SK-N-SH (cell line): ENCODE data around the gene SUPT20H. TPM values are rescaled to one million over a fixed set of nuclear protein-coding genes. Genes with fewer than 3 reads are reported as not detected.

Experiments
- CTCF ChIA-PET: fragments of 300-600, 350-600 bp; formaldehyde crosslinking; extraction: SDS; loops from one replicate; lab custom pipeline; 2021; lab: Yijun Ruan, JAX
- POLR2A ChIA-PET: fragments of 350-600 bp; sonication (Branson Sonifier 250); formaldehyde crosslinking; extraction: SDS; loops from one replicate; lab custom pipeline; 2020; ENCODE audit warnings: antibody characterized with exemption, inconsistent platforms; lab: Yijun Ruan, JAX
- DNase-seq: peaks from one replicate; pipeline ENCODE4 v3.0.0; 2012
- H2AFZ ChIP-seq: fragments of 200-600 bp; sonication (generic); 2 replicates; pipeline ENCODE4 v1.8.1; 2016; ENCODE audit warnings: antibody characterized with exemption, mild to moderate bottlenecking, low read depth
- H3F3A ChIP-seq: fragments of 200-600 bp; sonication (generic); replicated peaks from 2 replicates; pipeline ENCODE3; 2016; ENCODE audit warnings: antibody characterized with exemption, mild to moderate bottlenecking; ENCODE audit not compliant: insufficient read depth
- H3K27ac ChIP-seq, 2 experiments: fragments of 200-500 bp in 1 of 2; fragments of 200-600 bp in 1 of 2; sonication (Bioruptor generic) in 1 of 2; sonication (generic), shearing (Covaris generic) in 1 of 2; 2 replicates each; pipeline versions ENCODE4 v1.5.1 to v1.6.1; 2014 to 2016; ENCODE audit warnings: low read depth in 2 of 2, inconsistent platforms in 1 of 2, low read length in 1 of 2, mild to moderate bottlenecking in 1 of 2, mixed read lengths in 1 of 2
- H3K27me3 ChIP-seq: fragments of 200-600 bp; sonication (generic), shearing (Covaris generic); 2 replicates; pipeline ENCODE4 v1.6.1; 2016; ENCODE audit warnings: mixed run types; ENCODE audit not compliant: insufficient read depth
- H3K36me3 ChIP-seq, 2 experiments: fragments of 200-500 bp in 1 of 2; fragments of 200-600 bp in 1 of 2; sonication (Bioruptor generic) in 1 of 2; sonication (generic) in 1 of 2; replicated peaks in 1 of 2; 2 replicates each; pipeline versions ENCODE3 to v1.5.1; 2014 to 2016; ENCODE audit warnings: low read length in 1 of 2, mild to moderate bottlenecking in 1 of 2; ENCODE audit not compliant: insufficient read depth in 2 of 2, control insufficient read depth in 1 of 2
- H3K4me1 ChIP-seq, 2 experiments: fragments of 200-500 bp in 1 of 2; fragments of 200-600 bp in 1 of 2; sonication (Bioruptor generic) in 1 of 2; sonication (generic), shearing (Covaris generic) in 1 of 2; 2 replicates each; pipeline versions ENCODE4 v1.5.1 to v1.6.1; 2014 to 2016; ENCODE audit warnings: low read depth in 1 of 2, low read length in 1 of 2, mixed run types in 1 of 2; ENCODE audit not compliant: insufficient read depth in 2 of 2, control insufficient read depth in 1 of 2
- H3K4me2 ChIP-seq: fragments of 200-600 bp; sonication (generic), shearing (Covaris generic); 2 replicates; pipeline ENCODE4 v1.6.1; 2017; ENCODE audit warnings: mixed run types
- H3K4me3 ChIP-seq, 2 experiments: fragments of 200-500 bp in 1 of 2; fragments of 200-600 bp in 1 of 2; sonication (Bioruptor generic) in 1 of 2; sonication (generic), shearing (Covaris generic) in 1 of 2; 2 replicates each; pipeline versions ENCODE4 v1.5.1 to v1.8.1; 2014 to 2016; ENCODE audit warnings: low read depth in 2 of 2, inconsistent platforms in 1 of 2, low read length in 1 of 2, mild to moderate bottlenecking in 1 of 2, mixed read lengths in 1 of 2, moderate library complexity in 1 of 2
- H3K79me2 ChIP-seq: fragments of 200-600 bp; sonication (generic); 2 replicates; pipeline ENCODE4 v1.8.1; 2017; ENCODE audit warnings: mild to moderate bottlenecking; ENCODE audit not compliant: insufficient read depth
- H3K9ac ChIP-seq: fragments of 200-600 bp; sonication (generic); 2 replicates; pipeline ENCODE4 v1.6.1; 2017; ENCODE audit warnings: mixed run types
- H3K9me2 ChIP-seq: fragments of 200-600 bp; sonication (generic); 2 replicates; pipeline ENCODE4 v1.6.1; 2017; ENCODE audit warnings: mixed run types
- H3K9me3 ChIP-seq: fragments of 200-600 bp; sonication (generic); 2 replicates; pipeline ENCODE4 v1.6.1; 2017; ENCODE audit warnings: mixed run types, mild to moderate bottlenecking, moderate library complexity
- H4K20me1 ChIP-seq: fragments of 200-600 bp; sonication (generic); 2 replicates; pipeline ENCODE4 v1.6.1; 2017; ENCODE audit warnings: mild to moderate bottlenecking, mixed run types; ENCODE audit not compliant: insufficient read depth
- ELF1 ChIP-seq: IDR thresholded peaks from 2 replicates; pipeline ENCODE4 v1.4.0; 2012
- EZH2phosphoT487 ChIP-seq: fragments of 200-600 bp; sonication (generic); IDR thresholded peaks from 2 replicates; pipeline ENCODE4 v1.6.1; 2017; ENCODE audit warnings: low read depth, mixed run types, mild to moderate bottlenecking, antibody characterized with exemption, moderate library complexity, borderline replicate concordance
- FOSL2 ChIP-seq: IDR thresholded peaks from 2 replicates; pipeline ENCODE4 v1.4.0; 2012; ENCODE audit warnings: low read depth, mild to moderate bottlenecking, moderate library complexity, borderline replicate concordance
- FOXJ3 ChIP-seq: sonication (generic); formaldehyde crosslinking; IDR thresholded peaks from 2 replicates; pipeline ENCODE4 v1.5.1; 2020; ENCODE audit warnings: mild to moderate bottlenecking, missing genetic modification reagents
- FOXM1 ChIP-seq: IDR thresholded peaks from 2 replicates; pipeline ENCODE4 v1.4.0; 2012; ENCODE audit warnings: low read depth, mild to moderate bottlenecking
- GABPA ChIP-seq: IDR thresholded peaks from 2 replicates; pipeline ENCODE4 v1.4.0; 2012; ENCODE audit warnings: low read depth, mild to moderate bottlenecking
- GATA2 ChIP-seq: sonication (generic); formaldehyde crosslinking; IDR thresholded peaks from 2 replicates; pipeline ENCODE4 v1.5.0; 2020; ENCODE audit warnings: mild to moderate bottlenecking, missing genetic modification reagents
- JUND ChIP-seq: IDR thresholded peaks from 2 replicates; pipeline ENCODE4 v1.4.0; 2012
- MEF2A ChIP-seq: IDR thresholded peaks from 2 replicates; pipeline ENCODE4 v1.4.0; 2012; ENCODE audit warnings: low read depth, borderline replicate concordance
- MXI1 ChIP-seq: IDR thresholded peaks from 2 replicates; pipeline ENCODE4 v1.6.1; 2012; ENCODE audit warnings: mild to moderate bottlenecking, low read depth, low read length, improper control_type of control experiment
- NFIC ChIP-seq: IDR thresholded peaks from 2 replicates; pipeline ENCODE4 v1.4.0; 2012; ENCODE audit warnings: borderline replicate concordance
- NRF1 ChIP-seq: IDR thresholded peaks from 2 replicates; pipeline ENCODE4 v1.6.1; 2012; ENCODE audit warnings: low read depth, mild to moderate bottlenecking, low read length
- POLR2AphosphoS5 ChIP-seq: IDR thresholded peaks from 2 replicates; pipeline ENCODE4 v1.6.1; 2012; ENCODE audit warnings: low read depth, low read length
- RCOR1 ChIP-seq: fragments of 150-350 bp; IDR thresholded peaks from 2 replicates; pipeline ENCODE4 v1.6.1; 2017; ENCODE audit warnings: antibody characterized with exemption, low read length
- REST ChIP-seq: IDR thresholded peaks from 2 replicates; pipeline ENCODE4 v1.6.1; 2012; ENCODE audit warnings: mild to moderate bottlenecking, low read depth, low read length, moderate library complexity
- RFX5 ChIP-seq: IDR thresholded peaks from 2 replicates; pipeline ENCODE4 v1.6.1; 2012; ENCODE audit warnings: mild to moderate bottlenecking, improper control_type of control experiment, low read length
- RXRA ChIP-seq: IDR thresholded peaks from 2 replicates; pipeline ENCODE4 v1.4.0; 2012; ENCODE audit warnings: low read depth, mild to moderate bottlenecking, borderline replicate concordance
- SIN3A ChIP-seq: IDR thresholded peaks from 2 replicates; pipeline ENCODE4 v1.6.1; 2012; ENCODE audit warnings: low read depth, mild to moderate bottlenecking, low read length, moderate library complexity, borderline replicate concordance
- SMC3 ChIP-seq: IDR thresholded peaks from 2 replicates; pipeline ENCODE4 v1.6.1; 2012; ENCODE audit warnings: low read depth, low read length, improper control_type of control experiment
- TCF12 ChIP-seq: IDR thresholded peaks from 2 replicates; pipeline ENCODE4 v1.4.0; 2012
- TEAD4 ChIP-seq: IDR thresholded peaks from 2 replicates; pipeline ENCODE4 v1.4.0; 2012; ENCODE audit warnings: mild to moderate bottlenecking, borderline replicate concordance; ENCODE audit not compliant: insufficient read depth
- USF1 ChIP-seq: IDR thresholded peaks from 2 replicates; pipeline ENCODE4 v1.4.0; 2012; ENCODE audit warnings: low read depth, borderline replicate concordance
- YY1 ChIP-seq: IDR thresholded peaks from 2 replicates; pipeline ENCODE4 v1.4.0; 2012; ENCODE audit warnings: low read depth, mild to moderate bottlenecking
- WGBS: methylation state at CpG from one replicate; pipeline ENCODE4 v1.1.6; 2017; ENCODE audit warnings: low lambda C conversion rate; 5-methylcytosine and 5-hydroxymethylcytosine counted together
- polyA plus RNA-seq, 3 experiments: library from polyadenylated mRNA; depleted of rRNA; stranded (reverse); fragments of >200 nt; gene quantifications; 2 replicates each; pipeline ENCODE4 v1.2.3, GENCODE V29; 2012
- TF ChIP-seq, protein P1 (sequence below): IDR thresholded peaks from 2 replicates; pipeline ENCODE4; 2012

The SUPT20H gene
- polyA plus RNA-seq, 1 of the 3 experiments (the other 2 are of a cell fraction) = 39.4 TPM

DNA sequence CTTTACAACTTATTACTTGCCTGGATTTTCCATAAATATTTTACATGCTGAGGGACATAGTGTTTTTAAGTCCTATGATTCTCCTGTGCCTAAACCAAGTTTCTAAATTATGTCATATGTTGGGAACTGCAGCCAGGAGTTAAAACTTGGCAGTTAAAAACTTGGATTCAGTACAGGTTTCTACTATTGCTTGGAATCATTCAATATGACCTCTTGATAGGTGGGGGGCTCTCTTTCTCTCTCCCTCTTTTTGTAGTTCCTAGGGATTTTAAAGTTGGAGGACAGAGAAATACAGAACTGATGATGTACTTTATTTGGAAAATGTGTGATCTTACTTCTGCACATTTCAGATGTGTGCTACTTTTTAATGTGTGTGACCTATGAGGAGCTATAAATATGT lies 41.2 kb upstream of the SUPT20H start:
- H3K27ac ChIP-seq = no peak overlapping the region
- H3F3A ChIP-seq = no peaks in the 10 kb centered on the region
- no peak overlapping the region for H3K4me3 ChIP-seq
- no peak for DNase-seq
- H3K4me2 ChIP-seq = no peak overlapping the region
- no peak overlapping the region for H3K9ac ChIP-seq
- no peaks in the 10 kb centered on the region for H4K20me1 ChIP-seq
- no peaks in the 10 kb centered on the region for H3K27me3 ChIP-seq
- H3K79me2 ChIP-seq = no peaks in the 10 kb centered on the region
- no peaks in the 10 kb centered on the region for H3K4me1 ChIP-seq
- no peak for TF ChIP-seq ELF1
- no peak for TF ChIP-seq RFX5
- no peak for TF ChIP-seq POLR2AphosphoS5
- TF ChIP-seq, protein P1, sequence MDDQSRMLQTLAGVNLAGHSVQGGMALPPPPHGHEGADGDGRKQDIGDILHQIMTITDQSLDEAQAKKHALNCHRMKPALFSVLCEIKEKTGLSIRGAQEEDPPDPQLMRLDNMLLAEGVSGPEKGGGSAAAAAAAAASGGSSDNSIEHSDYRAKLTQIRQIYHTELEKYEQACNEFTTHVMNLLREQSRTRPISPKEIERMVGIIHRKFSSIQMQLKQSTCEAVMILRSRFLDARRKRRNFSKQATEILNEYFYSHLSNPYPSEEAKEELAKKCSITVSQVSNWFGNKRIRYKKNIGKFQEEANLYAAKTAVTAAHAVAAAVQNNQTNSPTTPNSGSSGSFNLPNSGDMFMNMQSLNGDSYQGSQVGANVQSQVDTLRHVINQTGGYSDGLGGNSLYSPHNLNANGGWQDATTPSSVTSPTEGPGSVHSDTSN = no peak
- no peak for TF ChIP-seq TCF12
- no peaks in the 10 kb centered on the region for H3K9me2 ChIP-seq
- no peaks in the 10 kb centered on the region for H3K9me3 ChIP-seq
- H3K36me3 ChIP-seq = no peaks in the 10 kb centered on the region
- H2AFZ ChIP-seq = no peak overlapping the region
- ChIA-PET POLR2A (no interaction called here), CTCF (interaction anchor here (0.6 kb wide), 1 partner anchor 21 kb away, joined by 3 read pairs; no protein-coding TSS in a partner anchor)

GRCh38 chr13:37097076-37097475 lies 37.6 kb upstream of the SUPT20H start:
- Histone ChIP-seq H3K4me2 (no peak overlapping the region; the same call in 1 of the 2 replicates), H3K27me3 (no peaks in the 10 kb centered on the region), H3K4me1 (no peaks in the 10 kb centered on the region), H2AFZ (0 out of 2 replicates have a peak overlapping the region, but pooled peaks have one; percentile 43), H3K27ac (peak overlapping the region in 1 of 2 experiments; percentile 78; a peak in 2 of 4 replicates), H4K20me1 (no peaks in the 10 kb centered on the region), H3K79me2 (no peaks in the 10 kb centered on the region), H3K9me3 (no peaks in the 10 kb centered on the region), H3F3A (no peaks in the 10 kb centered on the region), H3K9me2 (no peaks in the 10 kb centered on the region), H3K9ac (peak overlapping the region; percentile 29; the same call in 1 of the 2 replicates), H3K36me3 (no peaks in the 10 kb centered on the region), H3K4me3 (no peak overlapping the region)
- CTCF ChIA-PET = no interaction called here
- no peak for DNase-seq
- WGBS = 20% methylated on average over 4 of the region's 4 CpGs
- POLR2A ChIA-PET = no interaction called here
- peak; percentile 51 for TF ChIP-seq TCF12
- TF ChIP-seq ELF1 = no peak
- TF ChIP-seq FOSL2 = no peak
- no peak for TF ChIP-seq SMC3
- TF ChIP-seq JUND = no peak
- TF ChIP-seq GABPA = no peak
- TF ChIP-seq NFIC = peak; percentile 27; the same call in 1 of the 2 replicates
- no peak for TF ChIP-seq MEF2A
- TF ChIP-seq TEAD4 = no peak
- no peak for TF ChIP-seq EZH2phosphoT487
- TF ChIP-seq YY1 = no peak
- TF ChIP-seq NRF1 = no peak
- TF ChIP-seq REST = no peak
- TF ChIP-seq GATA2 (CRISPR knock-in tag) = no peak
- TF ChIP-seq MXI1 = no peak
- TF ChIP-seq SIN3A = no peak
- TF ChIP-seq FOXJ3 (CRISPR knock-in tag) = no peak
- no peak for TF ChIP-seq RCOR1
- 0 out of 2 replicates have a peak, but pooled peaks have one; percentile 32 for TF ChIP-seq RXRA
- no peak for TF ChIP-seq POLR2AphosphoS5
- TF ChIP-seq, protein P1 = peak; percentile 72
- no peak for TF ChIP-seq FOXM1
- no peak for TF ChIP-seq USF1
